Erythroblast (primary cell): ENCODE data around the gene EXOSC1.

Experiments
- GATA1 ChIP-seq: IDR thresholded peaks from 2 replicates; pipeline ENCODE4 v1.6.1; 2011; ENCODE audit warnings: low read depth, mild to moderate bottlenecking, control low read depth, low read length, moderate library complexity
- POLR2A ChIP-seq: IDR thresholded peaks from 2 replicates; pipeline ENCODE4 v1.6.1; 2011; ENCODE audit warnings: mild to moderate bottlenecking, low read length

DNA sequence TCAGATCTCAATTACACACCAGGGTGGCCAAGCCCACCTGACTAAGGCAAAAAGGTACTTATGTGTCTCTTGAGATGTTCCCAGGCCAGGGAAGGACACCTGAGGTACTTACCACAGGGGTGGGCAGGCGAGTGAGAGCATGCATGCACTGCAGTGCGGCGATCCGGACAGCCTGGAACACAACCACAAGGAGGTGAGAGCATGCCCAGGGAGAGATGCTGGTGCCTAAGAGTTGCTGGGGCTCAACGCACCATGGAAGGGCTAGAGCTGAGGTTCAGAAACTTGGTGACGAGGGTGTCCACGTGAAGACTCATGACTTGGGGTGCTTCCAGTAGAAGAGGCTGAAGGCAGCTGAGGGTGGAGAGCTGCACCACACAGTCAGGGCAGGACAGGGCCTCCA lies 13.3 kb upstream of the EXOSC1 start:
- TF ChIP-seq POLR2A (no peak), GATA1 (no peak)
